Hippocampal formation (tissue), 2 donors: ENCODE data around the gene JOSD1.

Source experiments
- DNase-seq, 2 donors: peaks; one replicate each; lab custom pipeline; 2025; lab: John Stamatoyannopoulos, UW

JOSD1 gene

GRCh38 chr22:38733329-38733723 is 32.6 kb upstream of the JOSD1 start:
- peak in 1 of 2 donors; percentile 65 for DNase-seq

- no peak for DNase-seq
These were observed 31.6 kb upstream of the JOSD1 start for GRCh38 chr22:38732251-38732815.

GRCh38 chr22:38731703-38732161 is 31.0 kb upstream of the JOSD1 start:
- DNase-seq: no peak

GRCh38 chr22:38730411-38730871 is 29.7 kb upstream of the JOSD1 start:
- no peak for DNase-seq

GRCh38 chr22:38729946-38730345 is 29.2 kb upstream of the JOSD1 start:
- no peak for DNase-seq

- DNase-seq: no peak
These were observed 28.4 kb upstream of the JOSD1 start for GRCh38 chr22:38728871-38729796.

- DNase-seq: no peak
These were observed 27.0 kb upstream of the JOSD1 start for GRCh38 chr22:38727530-38728451.

- no peak for DNase-seq
These were observed 26.4 kb upstream of the JOSD1 start for GRCh38 chr22:38727123-38727522.

- DNase-seq: no peak
These were observed 25.3 kb upstream of the JOSD1 start for GRCh38 chr22:38725900-38726655.

GRCh38 chr22:38724926-38725571 is 24.3 kb upstream of the JOSD1 start:
- peak; percentile 51 to 58 for DNase-seq

GRCh38 chr22:38724176-38724575 is 23.4 kb upstream of the JOSD1 start:
- no peak for DNase-seq

- DNase-seq: no peak
These were observed 20.8 kb upstream of the JOSD1 start for GRCh38 chr22:38721551-38721950.

GRCh38 chr22:38720350-38720749 is 19.6 kb upstream of the JOSD1 start:
- DNase-seq: no peak

- DNase-seq: no peak
These were observed 18.5 kb upstream of the JOSD1 start for GRCh38 chr22:38719196-38719595.

- peak in 1 of 2 donors; percentile 29 for DNase-seq
These were observed 17.7 kb upstream of the JOSD1 start for GRCh38 chr22:38718414-38718813.

GRCh38 chr22:38717244-38717643 is 16.5 kb upstream of the JOSD1 start:
- DNase-seq: no peak

GRCh38 chr22:38716826-38717225 is 16.1 kb upstream of the JOSD1 start:
- no peak for DNase-seq

- DNase-seq: no peak
These were observed 15.5 kb upstream of the JOSD1 start for GRCh38 chr22:38716271-38716670.

- DNase-seq: no peak
These were observed 15.1 kb upstream of the JOSD1 start for GRCh38 chr22:38715852-38716251.

GRCh38 chr22:38715176-38715764 is 14.5 kb upstream of the JOSD1 start:
- DNase-seq: no peak
